GM18873 (cell line): ENCODE results near the gene YAF2.
"Not testable (repeated sequence)": the region's sequence is repeated elsewhere in the genome, so short reads cannot be mapped to it uniquely, and the experiment has no call there.

Experiments used
- ATAC-seq: cut with Tn5 transposase; IDR thresholded peaks from one replicate; pipeline ENCODE4 v1.9.1; 2021; ENCODE audit warnings: mild to moderate bottlenecking, moderate library complexity, moderate number of reproducible peaks; ENCODE audit not compliant: unreplicated experiment, low FRiP score

Gene YAF2

DNA sequence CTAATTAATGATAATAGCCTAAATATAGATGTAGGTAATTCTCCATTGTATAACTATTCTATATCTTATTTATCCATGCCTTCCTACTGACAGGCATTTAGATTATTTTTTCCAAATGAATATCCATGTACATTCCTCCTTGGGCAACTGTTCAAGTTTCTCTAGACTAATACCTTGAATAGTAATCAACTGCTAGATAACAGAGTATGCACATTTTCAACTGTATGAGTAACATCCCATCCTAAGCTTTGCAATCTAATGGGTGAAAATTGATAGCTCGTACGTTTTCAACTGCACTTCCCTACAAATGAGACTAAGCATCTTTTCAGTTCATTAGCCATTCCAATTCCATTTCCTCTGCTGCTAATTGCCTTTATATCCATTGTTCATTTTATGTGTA lies 37.0 kb downstream of the YAF2 start:
- no peak for ATAC-seq

DNA sequence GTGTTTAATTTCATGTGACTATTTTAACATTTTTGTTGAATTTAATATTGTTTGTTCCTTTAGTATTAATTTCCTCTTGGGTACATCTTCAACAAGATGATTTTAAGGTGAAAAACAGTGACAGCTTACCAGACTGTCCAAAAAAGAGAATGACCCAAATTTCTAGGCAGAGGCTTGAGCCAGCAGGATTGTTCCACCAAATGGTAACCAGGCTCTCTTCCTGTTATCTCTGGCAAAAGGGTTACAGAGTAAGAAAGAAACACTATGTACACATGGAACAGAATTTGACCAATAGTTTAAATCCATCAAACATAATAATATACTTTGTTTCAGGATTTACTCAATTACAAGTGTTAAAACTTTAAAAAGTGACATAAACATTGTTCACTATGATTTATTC lies 39.0 kb downstream of the YAF2 start:
- no peak for ATAC-seq

GRCh38 chr12:42196723-42197603 lies 41.1 kb downstream of the YAF2 start:
- ATAC-seq, result no peak

DNA sequence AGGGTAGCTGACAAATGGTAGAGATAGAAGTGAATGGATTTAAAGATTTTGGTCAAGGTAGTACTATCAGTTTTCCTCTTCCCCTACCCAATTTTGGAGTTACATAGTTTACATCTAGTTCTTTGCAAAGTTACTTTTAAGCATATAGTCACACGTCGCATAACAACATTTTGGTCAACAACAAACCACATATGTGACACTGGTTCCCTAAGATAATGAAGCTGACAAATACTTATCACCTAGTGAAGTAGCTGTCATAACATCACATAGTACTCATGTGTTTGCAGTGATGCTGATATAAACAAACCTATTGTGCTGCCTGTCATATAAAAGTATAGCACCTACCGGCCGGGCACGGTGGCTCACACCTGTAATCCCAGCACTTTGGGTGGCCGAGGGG lies 45.4 kb downstream of the YAF2 start:
- ATAC-seq, result no peak

DNA sequence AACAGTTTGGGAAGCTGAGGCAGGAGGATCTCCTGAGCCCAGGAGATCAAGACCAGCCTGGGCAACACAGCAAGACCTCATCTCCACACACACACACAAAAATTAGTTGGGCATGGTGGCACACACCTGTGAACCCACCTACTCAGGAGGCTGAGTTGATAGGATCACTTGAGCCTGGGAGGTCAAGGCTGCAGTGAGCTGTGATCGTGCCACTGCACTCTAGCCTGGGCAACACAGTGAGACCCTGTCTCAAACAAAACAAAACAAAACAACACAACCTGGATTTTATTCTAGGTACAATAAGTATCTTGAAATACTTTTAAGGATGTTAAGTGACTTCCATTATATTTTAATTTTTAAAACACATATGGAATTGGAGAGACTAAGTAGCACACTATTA lies 45.8 kb downstream of the YAF2 start:
- no peak for ATAC-seq

DNA sequence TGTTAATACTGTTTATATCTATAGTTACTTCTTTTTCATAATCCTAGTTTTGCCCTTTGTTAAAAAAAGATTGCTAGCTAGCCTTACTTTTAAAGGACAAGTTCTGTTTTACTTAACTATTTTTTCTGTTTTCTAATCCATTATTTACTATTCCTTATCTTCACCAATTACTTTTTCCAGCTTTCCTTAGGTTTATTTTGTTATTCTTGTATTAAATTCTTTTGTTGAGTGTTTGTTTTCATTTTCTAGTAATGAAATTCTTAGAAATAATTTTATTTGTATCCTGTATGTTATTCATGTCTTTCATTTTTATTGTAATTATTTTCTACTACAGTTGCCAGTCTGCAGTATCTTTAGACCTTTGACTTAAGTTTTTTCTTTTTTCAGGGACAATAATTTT lies 47.7 kb downstream of the YAF2 start:
- ATAC-seq, result no peak

- not testable (repeated sequence) for ATAC-seq
Observed at GRCh38 chr12:42188275-42188674, 49.8 kb downstream of the YAF2 start.

DNA sequence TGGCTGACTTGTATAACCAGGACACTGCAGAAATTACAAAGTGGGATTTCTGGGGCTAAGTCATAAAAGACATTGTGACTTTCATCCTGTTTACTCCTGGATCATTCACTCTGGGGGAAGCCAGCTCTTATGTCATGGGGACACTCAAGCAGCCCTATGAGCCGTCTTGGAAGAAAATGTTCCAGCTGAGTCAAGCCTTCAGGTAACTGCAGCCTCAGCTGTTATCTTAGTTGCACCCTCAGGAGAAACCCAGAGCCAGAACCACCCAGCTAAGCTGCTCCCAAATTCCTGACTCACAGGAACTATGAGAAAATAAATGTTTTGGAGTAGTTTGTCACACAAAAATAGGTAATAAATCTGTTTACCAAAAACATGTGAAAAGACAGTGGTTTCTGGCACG lies 50.2 kb downstream of the YAF2 start:
- ATAC-seq, result no peak

GRCh38 chr12:42186793-42187192 lies 51.3 kb downstream of the YAF2 start:
- no peak for ATAC-seq

DNA sequence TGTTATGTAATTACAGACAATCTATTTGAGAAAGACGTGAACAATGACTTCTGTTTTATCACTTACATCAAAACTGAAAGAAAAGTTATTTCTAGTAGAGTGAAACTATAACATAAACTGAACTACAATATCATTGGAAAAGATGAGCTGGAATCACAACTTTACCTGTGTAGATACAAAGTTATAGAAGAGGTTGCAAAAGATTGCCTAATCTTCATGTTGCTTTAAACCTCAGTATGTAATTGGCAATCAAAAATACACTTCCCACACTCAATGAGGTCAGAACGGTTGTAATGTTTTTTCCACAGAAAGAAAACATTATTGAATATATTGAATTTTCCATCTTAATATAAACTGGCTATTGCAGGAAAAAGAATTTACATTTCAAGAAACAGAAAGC lies 55.7 kb downstream of the YAF2 start:
- no peak for ATAC-seq

DNA sequence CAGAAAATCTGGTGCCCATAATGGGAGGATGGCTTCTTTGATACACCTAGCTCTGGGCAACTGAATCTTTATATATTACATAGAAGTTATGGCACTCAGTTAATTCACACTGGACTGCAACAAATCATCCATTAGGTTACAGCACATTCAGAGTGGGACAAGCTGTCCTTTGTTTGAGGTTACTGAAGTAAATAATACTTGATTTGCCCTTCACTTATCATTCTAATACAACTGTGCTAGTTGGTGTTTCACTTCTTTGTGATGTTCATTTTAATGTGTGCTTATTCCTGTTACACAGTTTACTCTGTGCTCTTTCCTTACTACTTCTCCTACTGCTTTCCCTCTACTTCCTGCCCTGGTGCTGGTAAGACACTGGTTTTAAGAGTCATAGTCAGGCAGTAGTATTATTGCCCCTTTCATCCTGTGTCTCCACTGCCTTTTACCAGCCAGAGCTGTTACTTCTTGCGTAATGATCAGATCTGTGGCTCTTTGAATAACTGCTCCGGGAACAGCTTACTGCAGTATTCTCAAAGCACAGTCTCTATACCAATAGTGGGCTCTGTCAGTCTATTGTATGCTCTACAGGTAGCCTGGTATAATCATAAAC lies 57.0 kb downstream of the YAF2 start:
- no peak for ATAC-seq

- ATAC-seq, result no peak
Observed at GRCh38 chr12:42178101-42178500, 59.9 kb downstream of the YAF2 start.

GRCh38 chr12:42174978-42175377 lies 63.1 kb downstream of the YAF2 start:
- ATAC-seq, result no peak

DNA sequence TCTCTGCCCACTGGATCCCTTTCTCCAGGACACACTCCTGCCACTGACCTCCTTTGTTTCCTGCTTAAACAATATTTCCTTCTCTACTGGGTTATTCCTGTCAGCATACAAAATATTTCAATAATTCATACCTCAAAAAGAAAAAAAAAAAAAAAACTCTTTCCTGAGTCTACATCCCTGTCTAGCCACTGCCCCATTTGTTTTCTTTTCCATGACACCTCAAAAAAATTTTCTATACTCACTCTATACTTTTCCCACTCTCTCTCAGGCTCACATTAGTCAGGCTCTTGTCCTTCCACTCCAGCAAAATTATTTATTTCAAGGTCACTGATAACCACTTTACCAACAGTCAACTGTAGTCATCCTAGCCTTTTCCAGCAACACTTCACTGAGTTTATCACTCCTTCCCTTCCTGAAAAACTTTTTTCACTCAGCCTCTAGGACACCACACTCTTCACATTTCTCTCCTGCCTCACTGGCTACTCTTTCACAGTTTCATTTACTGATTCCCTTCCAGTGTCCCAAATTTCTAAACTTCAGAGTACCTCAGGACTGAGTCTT lies 64.0 kb downstream of the YAF2 start:
- ATAC-seq, result no peak

- ATAC-seq, result no peak
Observed at GRCh38 chr12:42172441-42173210, 65.4 kb downstream of the YAF2 start.

- no peak for ATAC-seq
Observed at GRCh38 chr12:42167711-42168110, 70.3 kb downstream of the YAF2 start.

DNA sequence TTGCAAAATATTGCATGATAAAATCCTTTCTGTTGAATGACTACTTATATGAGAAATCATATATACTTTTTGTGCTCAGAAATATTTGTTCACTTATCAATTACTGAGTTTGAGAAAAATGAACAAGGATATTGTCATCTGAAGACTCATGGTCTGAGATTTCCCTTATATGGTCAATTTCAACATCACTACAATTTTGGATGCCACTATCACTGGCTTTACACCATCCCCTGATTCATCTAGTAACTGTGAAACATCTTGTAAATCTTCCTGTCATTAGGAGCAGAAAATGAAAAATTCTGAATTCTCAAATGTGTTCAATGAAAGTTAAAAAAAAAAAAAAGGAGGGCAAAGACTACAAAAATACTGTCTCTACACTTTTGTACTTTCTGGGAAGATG lies 71.5 kb downstream of the YAF2 start:
- ATAC-seq, result no peak

GRCh38 chr12:42163913-42164312 lies 74.1 kb downstream of the YAF2 start:
- ATAC-seq, result no peak

DNA sequence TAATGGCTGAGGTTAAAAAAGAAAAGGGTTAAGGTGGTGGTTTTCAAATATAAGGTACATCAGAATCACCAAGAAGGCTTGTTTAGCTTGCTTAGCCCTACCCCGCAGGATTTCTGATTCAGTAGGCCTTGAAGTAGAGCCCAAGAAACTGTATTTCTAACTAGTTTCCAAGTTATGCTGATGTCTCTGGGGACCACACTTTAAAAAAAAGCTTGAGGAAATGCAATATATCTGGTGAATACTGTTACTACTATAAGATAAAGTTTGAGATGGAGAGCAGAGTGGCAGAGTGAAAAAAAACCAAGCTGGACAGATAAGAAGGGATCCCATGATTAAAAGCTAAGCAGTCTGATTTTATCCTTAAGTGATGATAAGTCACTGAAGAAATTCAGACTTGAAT lies 75.1 kb downstream of the YAF2 start:
- no peak for ATAC-seq

GRCh38 chr12:42162193-42162592 lies 75.9 kb downstream of the YAF2 start:
- ATAC-seq, result no peak

DNA sequence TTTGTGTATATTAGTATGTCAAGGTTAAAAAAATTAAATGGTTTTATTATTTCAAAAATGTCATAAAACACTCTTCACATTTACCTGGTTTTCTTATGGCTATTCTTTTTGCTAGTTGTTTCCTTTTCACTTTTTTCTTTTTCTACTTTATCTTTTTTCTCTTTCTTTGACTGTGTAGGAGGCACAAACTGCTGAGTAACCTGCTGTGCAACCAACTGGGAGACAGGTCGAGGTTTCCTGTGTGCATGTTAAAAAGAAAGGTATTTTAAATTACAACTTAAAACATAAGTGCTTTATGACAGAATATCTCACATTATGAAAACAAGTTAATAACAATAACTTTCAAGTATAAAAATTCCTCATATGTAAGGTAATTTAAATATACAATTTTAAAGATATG lies 76.5 kb downstream of the YAF2 start:
- ATAC-seq, result no peak
